NB4 (cell line): ENCODE results near the gene NANOS3.

Experiments
- MAX ChIP-seq: IDR thresholded peaks from 2 replicates; pipeline ENCODE4 v1.6.1; 2011; ENCODE audit warnings: low read depth, low read length
- MYC ChIP-seq: IDR thresholded peaks from 2 replicates; pipeline ENCODE4 v1.6.1; 2011; ENCODE audit warnings: low read depth, low read length
- POLR2A ChIP-seq: IDR thresholded peaks from 2 replicates; pipeline ENCODE4 v1.6.1; 2011; ENCODE audit warnings: mild to moderate bottlenecking; ENCODE audit not compliant: insufficient read length; ENCODE audit errors: extremely low read depth
- TF ChIP-seq, protein P1 (sequence below): IDR thresholded peaks from one replicate; pipeline ENCODE4 v1.5.1; 2012; ENCODE audit warnings: low read depth, low read length

DNA sequence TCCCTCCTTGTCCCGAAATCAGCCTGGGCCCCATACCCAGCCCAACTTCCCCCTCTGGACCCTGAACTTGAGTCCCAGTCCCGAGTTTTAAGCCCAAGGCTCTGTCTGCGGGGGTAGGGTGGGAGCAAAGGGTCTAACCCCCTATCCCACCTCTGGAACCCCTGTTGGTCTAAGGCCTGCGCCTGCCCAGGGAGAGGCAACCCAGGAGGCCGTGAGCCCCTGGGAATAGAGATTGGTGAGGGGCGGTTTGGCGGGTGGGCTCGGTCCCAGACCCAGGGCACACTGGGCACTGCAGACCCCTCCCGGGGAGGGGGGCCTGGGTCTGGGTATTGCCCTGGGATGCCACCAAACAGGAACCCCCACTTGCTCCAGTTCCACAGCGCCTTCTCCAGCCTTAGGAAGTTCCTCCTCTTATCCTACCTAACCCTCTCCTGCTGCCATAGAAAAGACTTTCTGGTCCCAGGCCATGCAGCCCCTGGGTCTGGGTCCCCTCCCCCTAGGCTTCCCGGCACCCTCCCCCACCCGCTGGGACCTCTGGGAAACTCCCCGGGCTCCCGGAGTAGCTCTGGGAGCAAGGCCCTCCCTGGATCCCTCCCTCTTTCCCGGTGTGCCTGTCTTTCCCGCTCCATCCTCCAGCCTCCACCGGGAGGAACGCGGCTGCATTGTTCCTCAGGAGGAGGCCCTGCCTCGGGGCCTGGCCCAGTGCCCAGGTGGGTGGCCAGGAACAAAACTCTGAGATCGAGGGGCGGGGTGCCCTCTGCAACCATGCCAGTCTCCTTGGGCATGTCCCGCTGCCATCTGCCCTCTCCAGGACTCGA lies 33.6 kb upstream of the NANOS3 start:
- TF ChIP-seq MAX (no peak), POLR2A (no peak), MYC (no peak)
- TF ChIP-seq, protein P1, sequence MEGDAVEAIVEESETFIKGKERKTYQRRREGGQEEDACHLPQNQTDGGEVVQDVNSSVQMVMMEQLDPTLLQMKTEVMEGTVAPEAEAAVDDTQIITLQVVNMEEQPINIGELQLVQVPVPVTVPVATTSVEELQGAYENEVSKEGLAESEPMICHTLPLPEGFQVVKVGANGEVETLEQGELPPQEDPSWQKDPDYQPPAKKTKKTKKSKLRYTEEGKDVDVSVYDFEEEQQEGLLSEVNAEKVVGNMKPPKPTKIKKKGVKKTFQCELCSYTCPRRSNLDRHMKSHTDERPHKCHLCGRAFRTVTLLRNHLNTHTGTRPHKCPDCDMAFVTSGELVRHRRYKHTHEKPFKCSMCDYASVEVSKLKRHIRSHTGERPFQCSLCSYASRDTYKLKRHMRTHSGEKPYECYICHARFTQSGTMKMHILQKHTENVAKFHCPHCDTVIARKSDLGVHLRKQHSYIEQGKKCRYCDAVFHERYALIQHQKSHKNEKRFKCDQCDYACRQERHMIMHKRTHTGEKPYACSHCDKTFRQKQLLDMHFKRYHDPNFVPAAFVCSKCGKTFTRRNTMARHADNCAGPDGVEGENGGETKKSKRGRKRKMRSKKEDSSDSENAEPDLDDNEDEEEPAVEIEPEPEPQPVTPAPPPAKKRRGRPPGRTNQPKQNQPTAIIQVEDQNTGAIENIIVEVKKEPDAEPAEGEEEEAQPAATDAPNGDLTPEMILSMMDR, result no peak
